Measurements from ENCODE around the gene TNFRSF19. TPM values are rescaled to one million over a fixed set of nuclear protein-coding genes. Genes with fewer than 3 reads are reported as not detected.

The TNFRSF19 gene
- total RNA-seq, 2 donors from 2014 or later = 0.16 to 0.17 TPM

DNA sequence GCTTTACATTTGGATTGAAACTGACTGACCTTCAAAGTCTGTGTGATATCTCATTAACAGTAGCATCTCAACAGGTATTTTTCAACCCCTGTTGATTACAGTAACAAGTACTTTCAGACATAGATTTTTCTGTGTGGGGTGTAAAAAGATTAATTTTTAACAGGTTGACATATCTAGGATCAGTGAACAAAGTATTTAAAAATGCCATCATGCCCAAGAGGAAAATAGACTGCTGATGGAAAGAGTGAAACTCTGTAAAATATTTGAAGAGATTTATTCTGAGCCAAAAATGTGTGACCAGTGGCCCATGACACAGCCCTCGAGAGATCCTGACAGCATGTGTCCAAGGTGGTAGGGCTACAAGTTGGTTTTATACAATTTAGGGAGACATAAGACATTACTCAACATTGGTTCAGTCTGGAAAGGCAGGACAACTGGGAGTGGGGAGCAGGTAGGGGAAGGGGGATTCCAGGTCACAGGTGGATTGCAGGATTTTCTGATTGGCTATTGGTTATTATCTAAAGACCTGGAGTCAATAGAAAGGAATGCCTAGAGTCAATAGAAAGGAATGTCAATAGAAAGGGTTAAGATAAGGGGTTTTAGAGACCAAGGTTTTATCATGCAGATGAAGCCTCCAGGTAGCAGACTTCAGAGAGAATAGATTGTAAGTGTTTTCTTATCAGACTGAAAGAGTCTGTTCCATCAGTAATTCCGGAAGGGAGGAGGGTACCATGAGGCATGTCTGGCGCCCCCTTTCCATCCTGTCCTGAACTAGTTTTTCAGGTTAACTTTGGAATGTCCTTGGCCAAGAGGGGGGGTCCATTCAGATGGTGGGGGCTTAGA, 29.1 kb downstream of the TNFRSF19 start:
- Mint-ChIP-seq H3K27me3 (peaks cover 59% of the 10 kb centered on the region), H3K4me3 (no peak overlapping the region), H3K27ac (no peak overlapping the region), H3K36me3 (ENCODE audit: low read depth) (peaks cover 3% of the 10 kb centered on the region), H3K4me1 (no peaks in the 10 kb centered on the region)
- DNase-seq (no peak), ATAC-seq (no peak)
- H3K9me3 ChIP-seq (ENCODE audit: control insufficient read depth, low read length, poor library complexity, severe bottlenecking) = no peaks in the 10 kb centered on the region

DNA sequence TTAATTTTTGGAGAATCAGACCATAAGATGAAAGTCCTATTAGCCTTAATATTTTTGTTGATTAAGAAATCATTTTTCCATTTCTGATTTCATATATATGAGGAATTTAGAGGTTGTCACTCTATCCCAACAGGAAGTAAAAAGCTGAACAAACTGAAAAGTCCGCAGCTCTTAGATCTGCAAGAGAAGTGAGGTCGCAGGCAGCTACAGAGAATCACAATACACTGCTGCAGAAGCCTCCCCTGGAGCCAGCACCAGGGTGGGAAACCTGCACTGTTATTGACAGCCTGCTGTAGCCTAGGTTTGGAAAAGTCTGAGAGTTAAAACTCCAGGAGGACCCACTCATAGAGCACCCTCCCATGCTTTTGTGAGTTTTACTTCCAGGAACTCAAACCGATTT, 29.9 kb downstream of the TNFRSF19 start:
- Mint-ChIP-seq H3K4me3 (no peak overlapping the region), H3K27ac (no peak overlapping the region), H3K4me1 (no peaks in the 10 kb centered on the region), H3K27me3 (peaks cover 57% of the 10 kb centered on the region), H3K36me3 (ENCODE audit: low read depth) (peaks cover 3% of the 10 kb centered on the region)
- no peak for ATAC-seq
- no peaks in the 10 kb centered on the region for H3K9me3 ChIP-seq (ENCODE audit: control insufficient read depth, low read length, poor library complexity, severe bottlenecking)
- DNase-seq = no peak

DNA sequence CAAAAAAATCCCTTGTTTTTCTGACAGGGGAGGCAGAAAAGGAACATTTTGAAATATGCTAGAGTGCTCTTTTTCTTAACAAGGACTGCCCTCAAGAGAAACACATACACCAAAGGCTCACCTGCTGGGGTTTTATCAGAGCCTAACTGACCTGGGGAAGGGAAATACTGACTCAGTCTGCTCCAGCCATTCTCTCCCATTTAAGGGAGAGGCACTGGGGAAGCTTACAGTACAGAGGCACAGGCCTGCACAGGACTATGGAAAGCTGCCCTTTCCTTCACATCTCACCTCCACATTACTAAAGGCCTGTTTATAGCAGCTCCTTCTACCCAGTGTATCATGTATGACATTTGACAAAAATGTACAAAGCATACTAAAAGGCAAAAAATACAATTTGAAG, 30.3 kb downstream of the TNFRSF19 start:
- no peaks in the 10 kb centered on the region for H3K4me1 Mint-ChIP-seq
- H3K9me3 ChIP-seq (ENCODE audit: control insufficient read depth, low read length, poor library complexity, severe bottlenecking) = no peaks in the 10 kb centered on the region
- peaks cover 3% of the 10 kb centered on the region for H3K36me3 Mint-ChIP-seq (ENCODE audit: low read depth)
- ATAC-seq (no peak), DNase-seq (no peak)
- no peak overlapping the region for H3K4me3 Mint-ChIP-seq
- no peak overlapping the region for H3K27ac Mint-ChIP-seq
- peaks cover 55% of the 10 kb centered on the region for H3K27me3 Mint-ChIP-seq

DNA sequence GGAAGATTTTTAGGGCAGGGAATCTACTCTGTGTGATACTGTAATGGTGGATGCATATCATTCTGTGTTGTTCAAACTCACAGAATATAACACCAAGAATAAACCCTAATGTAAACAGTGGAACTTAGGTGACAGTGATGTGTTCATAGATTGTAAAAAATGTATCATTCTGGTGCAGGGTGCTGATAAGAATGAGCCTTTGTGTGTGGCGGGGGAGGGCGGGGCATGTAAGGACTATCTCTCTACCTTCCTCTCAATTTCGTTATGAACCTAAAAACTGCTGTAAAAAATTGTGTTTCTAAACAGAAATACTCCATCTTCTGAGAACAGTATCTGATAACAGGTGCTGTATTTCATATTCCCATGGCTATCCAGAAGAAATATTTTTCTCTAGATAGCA, 35.6 kb downstream of the TNFRSF19 start:
- no peak for ATAC-seq
- no peak for DNase-seq
- Mint-ChIP-seq H3K27me3 (peaks cover 44% of the 10 kb centered on the region), H3K4me1 (peaks cover 11% of the 10 kb centered on the region), H3K36me3 (ENCODE audit: low read depth) (peaks cover 3% of the 10 kb centered on the region), H3K4me3 (no peak overlapping the region), H3K27ac (no peak overlapping the region)
- no peaks in the 10 kb centered on the region for H3K9me3 ChIP-seq (ENCODE audit: control insufficient read depth, low read length, poor library complexity, severe bottlenecking)

DNA sequence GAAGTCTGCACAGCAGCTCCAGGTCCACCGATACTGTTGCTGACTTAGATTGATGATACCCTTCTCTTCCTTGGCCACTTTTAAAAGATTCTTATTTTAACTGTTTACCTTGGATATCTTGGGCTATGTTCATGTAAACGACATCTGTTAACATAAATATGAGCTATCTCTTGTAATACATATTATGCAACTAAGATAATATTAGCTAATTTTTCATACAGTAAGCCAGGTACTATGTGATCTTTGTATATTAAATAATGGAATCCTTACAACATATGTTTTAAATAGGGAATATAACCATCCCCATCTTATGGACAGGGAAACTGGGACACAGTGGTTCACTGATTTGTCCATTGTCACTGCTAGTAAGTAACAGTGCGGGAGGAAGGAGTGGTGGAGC, 37.9 kb downstream of the TNFRSF19 start:
- ATAC-seq (no peak), DNase-seq (no peak)
- H3K27ac Mint-ChIP-seq = peak overlapping the region; percentile 39
- H3K36me3 Mint-ChIP-seq (ENCODE audit: low read depth) = no peaks in the 10 kb centered on the region
- peaks cover 44% of the 10 kb centered on the region for H3K27me3 Mint-ChIP-seq
- H3K4me3 Mint-ChIP-seq = no peak overlapping the region
- H3K9me3 ChIP-seq (ENCODE audit: control insufficient read depth, low read length, poor library complexity, severe bottlenecking) = no peaks in the 10 kb centered on the region
- peaks cover 11% of the 10 kb centered on the region for H3K4me1 Mint-ChIP-seq

DNA sequence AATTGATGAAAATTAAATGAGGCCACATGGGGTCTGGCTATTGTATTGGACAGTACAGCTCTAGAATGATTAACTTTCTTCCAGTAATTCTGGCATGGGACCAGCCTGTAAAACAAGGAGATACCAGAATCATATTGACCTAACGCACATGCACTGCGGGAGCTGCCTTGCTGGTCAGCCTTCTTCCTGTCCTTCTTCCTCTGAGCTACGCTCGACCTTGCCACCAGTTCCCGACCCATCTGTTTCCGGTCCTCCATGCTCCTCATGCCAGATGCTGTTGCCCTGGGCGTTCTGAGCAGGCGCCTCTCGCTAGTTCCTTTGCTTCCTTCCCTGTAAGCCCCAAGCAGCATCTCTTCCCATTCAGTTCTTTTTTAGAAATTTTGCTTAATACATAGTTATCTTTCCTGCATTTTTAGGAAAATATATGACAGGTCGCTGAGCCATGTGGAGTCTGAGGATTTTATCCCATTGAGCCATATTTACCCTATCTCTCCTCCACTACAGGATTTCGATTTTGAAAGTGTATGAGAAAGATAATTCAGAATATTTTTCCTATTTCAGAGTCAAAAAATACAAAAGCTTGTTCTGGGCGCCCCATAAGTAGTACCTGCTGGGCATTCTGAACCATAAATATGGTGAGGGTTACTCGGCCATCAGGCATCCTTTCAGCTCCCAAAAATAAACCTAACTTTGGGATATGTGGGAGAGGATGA, 38.6 kb downstream of the TNFRSF19 start:
- no peak for DNase-seq
- H3K27ac Mint-ChIP-seq = no peak overlapping the region
- H3K9me3 ChIP-seq (ENCODE audit: control insufficient read depth, low read length, poor library complexity, severe bottlenecking) = no peaks in the 10 kb centered on the region
- H3K27me3 Mint-ChIP-seq = peaks cover 44% of the 10 kb centered on the region
- no peak for ATAC-seq
- H3K4me3 Mint-ChIP-seq = peak overlapping the region; percentile 25
- peaks cover 3% of the 10 kb centered on the region for H3K36me3 Mint-ChIP-seq (ENCODE audit: low read depth)
- H3K4me1 Mint-ChIP-seq = peaks cover 11% of the 10 kb centered on the region

DNA sequence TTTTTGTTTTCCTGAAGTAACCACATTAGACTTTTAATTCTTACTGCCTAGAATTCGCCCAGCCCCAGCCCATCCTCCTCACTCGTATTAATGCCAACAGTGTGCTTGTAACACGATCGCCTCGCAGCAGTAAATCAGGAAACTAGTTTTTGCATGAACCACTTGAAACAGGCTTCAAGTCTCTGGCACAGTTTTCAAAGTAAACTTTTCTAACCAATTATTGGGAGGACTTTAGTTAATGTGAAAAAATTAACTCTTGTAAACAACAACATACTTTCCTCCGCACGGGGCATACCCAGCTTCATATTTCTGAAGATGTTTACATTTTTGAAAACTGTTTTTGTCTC, 39.2 kb downstream of the TNFRSF19 start:
- peaks cover 3% of the 10 kb centered on the region for H3K36me3 Mint-ChIP-seq (ENCODE audit: low read depth)
- no peak for ATAC-seq
- H3K27ac Mint-ChIP-seq = no peak overlapping the region
- H3K4me1 Mint-ChIP-seq = peaks cover 11% of the 10 kb centered on the region
- DNase-seq = no peak
- H3K9me3 ChIP-seq (ENCODE audit: control insufficient read depth, low read length, poor library complexity, severe bottlenecking) = no peaks in the 10 kb centered on the region
- peaks cover 45% of the 10 kb centered on the region for H3K27me3 Mint-ChIP-seq
- H3K4me3 Mint-ChIP-seq = peak overlapping the region; percentile 25

DNA sequence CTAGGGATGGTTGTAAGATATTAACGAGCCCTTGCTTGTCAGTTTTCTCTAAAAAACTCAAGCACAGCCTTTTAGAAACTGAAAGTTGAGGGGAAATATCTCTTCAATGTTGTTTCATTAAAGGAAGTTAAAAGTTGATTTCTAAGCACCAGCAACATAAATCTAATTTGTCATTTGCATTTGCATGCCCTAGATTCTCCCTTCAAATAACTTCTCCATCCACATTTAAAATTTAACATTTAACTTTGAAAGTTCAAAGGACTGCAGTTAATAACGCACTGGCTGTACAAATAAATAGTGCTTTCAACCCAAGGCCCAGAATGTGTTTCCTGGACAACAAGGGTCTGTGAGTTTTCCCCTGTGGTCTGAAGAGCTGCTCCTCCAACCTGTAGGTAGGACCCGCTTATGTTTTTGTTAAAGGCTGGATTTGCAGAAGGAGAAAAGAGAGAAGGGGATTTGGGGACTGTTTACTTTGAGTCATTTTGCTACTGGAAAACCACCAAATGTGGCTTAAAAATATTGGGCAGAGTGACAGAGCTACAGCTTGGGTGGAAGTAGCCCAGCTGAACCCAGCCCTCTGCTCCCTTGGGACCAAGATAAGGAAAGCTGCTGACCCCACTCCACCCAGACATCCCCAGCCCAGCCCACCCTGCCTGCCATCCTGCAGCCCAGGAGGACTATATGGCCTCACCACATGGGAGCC, 39.8 kb downstream of the TNFRSF19 start:
- H3K36me3 Mint-ChIP-seq (ENCODE audit: low read depth) = peaks cover 3% of the 10 kb centered on the region
- no peaks in the 10 kb centered on the region for H3K9me3 ChIP-seq (ENCODE audit: control insufficient read depth, low read length, poor library complexity, severe bottlenecking)
- peaks cover 11% of the 10 kb centered on the region for H3K4me1 Mint-ChIP-seq
- peaks cover 42% of the 10 kb centered on the region for H3K27me3 Mint-ChIP-seq
- H3K4me3 Mint-ChIP-seq = peak overlapping the region; percentile 47
- DNase-seq = no peak
- no peak overlapping the region for H3K27ac Mint-ChIP-seq
- ATAC-seq = no peak

DNA sequence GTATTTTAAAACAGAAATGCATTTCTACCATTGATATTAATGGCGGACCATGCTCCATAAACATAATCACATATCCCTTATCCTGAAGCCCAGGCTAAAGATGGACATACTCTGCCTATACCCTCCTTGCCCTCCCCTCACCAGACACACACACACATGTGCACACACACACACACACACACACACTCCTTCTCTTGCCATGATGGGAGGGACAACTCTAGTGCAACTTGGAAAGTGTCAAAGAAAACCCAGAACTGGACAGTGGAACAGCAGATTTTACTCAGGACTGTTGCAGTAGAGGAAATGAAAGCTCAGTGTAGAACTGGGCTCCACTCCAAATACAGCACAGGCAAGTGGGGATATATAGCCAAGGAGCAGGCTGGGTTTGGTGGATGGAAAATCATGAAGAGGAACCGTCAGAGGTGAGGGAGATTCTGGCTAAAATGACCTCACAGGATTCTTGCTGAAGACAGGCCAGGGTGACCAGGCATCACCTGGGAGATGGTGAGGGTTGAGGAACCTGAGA, 40.8 kb downstream of the TNFRSF19 start:
- Mint-ChIP-seq H3K4me3 (no peak overlapping the region), H3K36me3 (ENCODE audit: low read depth) (peaks cover 3% of the 10 kb centered on the region), H3K27me3 (peaks cover 42% of the 10 kb centered on the region), H3K4me1 (peaks cover 11% of the 10 kb centered on the region), H3K27ac (no peak overlapping the region)
- DNase-seq (no peak), ATAC-seq (no peak)
- H3K9me3 ChIP-seq (ENCODE audit: control insufficient read depth, low read length, poor library complexity, severe bottlenecking) = no peaks in the 10 kb centered on the region

DNA sequence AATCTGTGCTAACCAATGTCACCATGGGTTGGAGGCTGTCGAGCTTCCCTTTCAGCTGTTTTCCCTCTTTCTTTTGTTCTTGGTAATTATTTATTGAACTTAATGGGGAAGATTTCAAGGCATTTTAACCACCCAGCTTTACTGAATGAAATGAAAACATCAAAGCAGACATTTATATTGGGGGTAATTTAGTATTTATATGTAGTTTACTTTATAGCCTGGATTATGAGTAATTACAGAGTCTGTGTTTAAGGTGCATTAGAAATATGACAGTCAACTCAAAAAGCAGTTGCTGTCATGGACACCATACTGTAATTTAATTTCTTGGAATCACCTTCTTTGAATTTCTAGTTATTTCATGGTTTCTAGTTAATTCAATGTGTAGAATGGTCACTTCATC, 42.0 kb downstream of the TNFRSF19 start:
- peaks cover 12% of the 10 kb centered on the region for H3K4me1 Mint-ChIP-seq
- ATAC-seq = no peak
- H3K9me3 ChIP-seq (ENCODE audit: control insufficient read depth, low read length, poor library complexity, severe bottlenecking) = no peaks in the 10 kb centered on the region
- peaks cover 45% of the 10 kb centered on the region for H3K27me3 Mint-ChIP-seq
- peaks cover 3% of the 10 kb centered on the region for H3K36me3 Mint-ChIP-seq (ENCODE audit: low read depth)
- no peak overlapping the region for H3K4me3 Mint-ChIP-seq
- no peak for DNase-seq
- no peak overlapping the region for H3K27ac Mint-ChIP-seq

DNA sequence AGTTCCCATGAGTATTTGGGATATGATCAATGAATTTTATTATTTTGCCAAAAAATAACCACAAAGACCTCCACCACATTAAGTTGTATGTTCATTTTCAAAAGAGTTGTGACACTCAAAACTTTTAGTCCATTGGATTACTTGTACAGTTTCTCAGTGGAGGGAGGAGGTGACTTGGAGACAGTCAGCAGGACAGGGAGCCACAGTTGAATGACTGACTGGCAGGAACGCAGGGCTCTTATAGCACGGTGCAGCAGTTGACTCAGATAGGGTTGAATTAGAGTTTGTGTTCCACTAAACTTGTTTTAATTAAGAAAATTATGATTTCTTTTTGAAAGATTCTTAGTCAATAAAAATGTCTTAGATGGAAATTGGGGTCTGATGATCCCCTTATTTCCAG, 42.5 kb downstream of the TNFRSF19 start:
- ATAC-seq (no peak), DNase-seq (no peak)
- no peaks in the 10 kb centered on the region for H3K9me3 ChIP-seq (ENCODE audit: control insufficient read depth, low read length, poor library complexity, severe bottlenecking)
- Mint-ChIP-seq H3K4me1 (peaks cover 16% of the 10 kb centered on the region), H3K4me3 (no peak overlapping the region), H3K27ac (no peak overlapping the region), H3K27me3 (peaks cover 49% of the 10 kb centered on the region), H3K36me3 (ENCODE audit: low read depth) (peaks cover 3% of the 10 kb centered on the region)

DNA sequence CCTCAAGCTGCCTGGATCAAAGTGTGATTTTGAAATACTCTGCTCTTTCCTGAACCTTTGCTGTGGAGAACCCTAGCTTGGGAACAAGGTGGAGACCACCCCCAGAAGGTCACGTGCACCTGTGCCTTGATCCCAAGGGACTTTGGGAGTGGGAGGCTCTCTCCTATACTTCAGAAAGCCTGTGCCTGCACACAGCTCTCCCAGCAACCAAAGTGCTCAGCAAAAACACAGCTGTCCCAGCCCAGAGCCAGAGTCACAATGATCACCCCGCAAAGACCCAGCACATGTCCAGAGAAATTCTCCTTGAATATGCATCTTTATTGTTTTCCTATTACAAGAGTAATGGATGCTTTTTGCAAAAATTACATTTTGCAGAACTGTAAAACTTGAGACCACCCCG, 43.4 kb downstream of the TNFRSF19 start:
- no peaks in the 10 kb centered on the region for H3K9me3 ChIP-seq (ENCODE audit: control insufficient read depth, low read length, poor library complexity, severe bottlenecking)
- DNase-seq (no peak), ATAC-seq (no peak)
- Mint-ChIP-seq H3K36me3 (ENCODE audit: low read depth) (peaks cover 3% of the 10 kb centered on the region), H3K27me3 (peaks cover 43% of the 10 kb centered on the region), H3K27ac (no peak overlapping the region), H3K4me1 (peaks cover 19% of the 10 kb centered on the region), H3K4me3 (no peak overlapping the region)

DNA sequence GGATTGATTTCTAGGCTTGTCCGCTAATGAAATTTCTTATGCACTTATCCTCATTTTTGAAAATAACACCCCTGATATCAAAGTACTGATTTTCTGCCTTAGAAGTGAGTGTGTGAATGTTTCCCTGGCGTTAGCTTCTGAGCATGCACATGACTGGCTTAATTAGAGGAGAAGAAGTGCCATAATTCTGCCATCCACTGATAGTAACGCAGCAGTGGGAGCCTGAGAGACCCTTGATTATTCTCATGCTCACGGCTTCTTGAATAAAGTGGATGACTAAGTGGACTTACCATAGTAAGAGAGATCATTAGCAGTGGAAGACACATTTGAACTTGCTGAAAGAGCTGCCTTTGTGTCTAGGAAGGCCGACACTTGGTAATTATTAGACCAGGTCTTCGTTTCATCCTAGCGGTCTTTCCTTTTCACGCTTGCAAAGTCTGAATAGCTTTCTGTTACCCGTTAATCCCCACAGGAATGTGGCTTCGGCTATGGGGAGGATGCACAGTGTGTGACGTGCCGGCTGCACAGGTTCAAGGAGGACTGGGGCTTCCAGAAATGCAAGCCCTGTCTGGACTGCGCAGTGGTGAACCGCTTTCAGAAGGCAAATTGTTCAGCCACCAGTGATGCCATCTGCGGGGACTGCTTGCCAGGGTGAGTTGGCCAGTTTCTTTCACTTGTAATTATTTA, 45.3 kb downstream of the TNFRSF19 start:
- Mint-ChIP-seq H3K27ac (no peak overlapping the region), H3K36me3 (ENCODE audit: low read depth) (peaks cover 3% of the 10 kb centered on the region), H3K4me3 (no peak overlapping the region), H3K4me1 (peaks cover 8% of the 10 kb centered on the region), H3K27me3 (peaks cover 42% of the 10 kb centered on the region)
- ATAC-seq = no peak
- no peak for DNase-seq
- no peaks in the 10 kb centered on the region for H3K9me3 ChIP-seq (ENCODE audit: control insufficient read depth, low read length, poor library complexity, severe bottlenecking)
